GM18508 (cell line): Measurements from ENCODE around the gene KRT6B.
"Not testable (repeated sequence)": the region's sequence is repeated elsewhere in the genome, so short reads cannot be mapped to it uniquely, and the experiment has no call there.

Source experiments
- ATAC-seq: cut with Tn5 transposase; IDR thresholded peaks from one replicate; pipeline ENCODE4 v1.9.1; 2021; ENCODE audit warnings: moderate number of reproducible peaks; ENCODE audit not compliant: insufficient read depth, unreplicated experiment

Gene KRT6B

GRCh38 chr12:52452101-52452500 is at the start of gene KRT6B:
Gene KRT6B, minus strand, starts transcription at chr12:52452146. Its CDS starts 68 bp downstream, at chr12:52452078.
- ATAC-seq = no peak

GRCh38 chr12:52501490-52501889 is 49.5 kb upstream of the KRT6B start:
- no peak for ATAC-seq

GRCh38 chr12:52500574-52500973 is 48.6 kb upstream of the KRT6B start:
- not testable (repeated sequence) for ATAC-seq

GRCh38 chr12:52499806-52500560 is 48.0 kb upstream of the KRT6B start:
- ATAC-seq = no peak

- no peak for ATAC-seq
Observed at GRCh38 chr12:52498946-52499345, 47.0 kb upstream of the KRT6B start.

GRCh38 chr12:52497975-52498374 is 46.0 kb upstream of the KRT6B start:
- ATAC-seq = no peak

- no peak for ATAC-seq
Observed at GRCh38 chr12:52496590-52497071, 44.7 kb upstream of the KRT6B start.

GRCh38 chr12:52496054-52496453 is 44.1 kb upstream of the KRT6B start:
- ATAC-seq = no peak

- no peak for ATAC-seq
Observed at GRCh38 chr12:52495389-52495788, 43.4 kb upstream of the KRT6B start.

GRCh38 chr12:52494518-52494917 is 42.6 kb upstream of the KRT6B start:
- ATAC-seq = no peak

GRCh38 chr12:52494100-52494499 is 42.2 kb upstream of the KRT6B start:
- no peak for ATAC-seq

- no peak for ATAC-seq
Observed at GRCh38 chr12:52493172-52493571, 41.2 kb upstream of the KRT6B start, which contains the start of gene KRT6A. Gene KRT6A, minus strand, starts transcription at chr12:52493257. Its CDS starts 69 bp downstream, at chr12:52493188.

GRCh38 chr12:52492405-52492804 is 40.5 kb upstream of the KRT6B start:
- not testable (repeated sequence) for ATAC-seq

GRCh38 chr12:52491495-52491894 is 39.5 kb upstream of the KRT6B start:
- ATAC-seq = not testable (repeated sequence)

- no peak for ATAC-seq
Observed at GRCh38 chr12:52488736-52489135, 36.8 kb upstream of the KRT6B start.

- not testable (repeated sequence) for ATAC-seq
Observed at GRCh38 chr12:52487744-52488443, 35.9 kb upstream of the KRT6B start.

GRCh38 chr12:52487211-52487610 is 35.3 kb upstream of the KRT6B start:
- ATAC-seq = no peak

GRCh38 chr12:52486166-52487105 is 34.5 kb upstream of the KRT6B start:
- ATAC-seq = no peak

GRCh38 chr12:52480073-52480472 is 28.1 kb upstream of the KRT6B start:
- ATAC-seq = no peak

- no peak for ATAC-seq
Observed at GRCh38 chr12:52477651-52478050, 25.7 kb upstream of the KRT6B start.
